CD14-positive monocyte (primary cell): Measurements from ENCODE around the gene PLEKHG4. TPM values are rescaled to one million over a fixed set of nuclear protein-coding genes. Genes with fewer than 3 reads are reported as not detected.

Experiments
- DNase-seq, 3 donors: peaks; one replicate each; pipeline ENCODE4 v3.0.0-alpha.2; 2011 to 2022
- H2AFZ ChIP-seq: 2 replicates; pipeline ENCODE4 v1.6.0; 2012; ENCODE audit warnings: mild to moderate bottlenecking, low read depth, low read length, inconsistent platforms; ENCODE audit not compliant: insufficient read depth, poor library complexity, severe bottlenecking
- H3K27ac ChIP-seq, 2 donors: 1 replicate in 1 of 2; 2 replicates in 1 of 2; pipeline ENCODE4 v1.5.1; 2012 to 2013; ENCODE audit warnings: low read length in 2 of 2, control low read depth in 1 of 2, inconsistent platforms in 1 of 2, low read depth in 1 of 2, mild to moderate bottlenecking in 1 of 2
- H3K27me3 ChIP-seq, 2 donors: one replicate each; pipeline versions ENCODE4 v1.6.0 to v1.6.1; 2011 to 2013; ENCODE audit warnings: low read length in 2 of 2; ENCODE audit not compliant: control insufficient read depth in 2 of 2, insufficient read depth in 2 of 2
- H3K36me3 ChIP-seq, 2 donors: replicated peaks in 1 of 2; 1 replicate in 1 of 2; 2 replicates in 1 of 2; pipeline versions ENCODE4 v1.5.1 to v1.6.1; 2012 to 2013; ENCODE audit warnings: low read length in 2 of 2, control low read depth in 1 of 2, inconsistent platforms in 1 of 2, mild to moderate bottlenecking in 1 of 2; ENCODE audit not compliant: insufficient read depth in 2 of 2, control insufficient read depth in 1 of 2
- H3K4me1 ChIP-seq, 2 donors: 1 replicate in 1 of 2; 2 replicates in 1 of 2; pipeline versions ENCODE4 v1.5.1 to v1.6.1; 2012 to 2013; ENCODE audit warnings: low read length in 2 of 2, control low read depth in 1 of 2, inconsistent platforms in 1 of 2, mild to moderate bottlenecking in 1 of 2, moderate library complexity in 1 of 2; ENCODE audit not compliant: insufficient read depth in 2 of 2, control insufficient read depth in 1 of 2
- H3K4me2 ChIP-seq: replicated peaks from 2 replicates; pipeline ENCODE3; 2012; ENCODE audit warnings: low read length, moderate library complexity, mild to moderate bottlenecking; ENCODE audit not compliant: poor library complexity, severe bottlenecking; ENCODE audit errors: extremely low read depth
- H3K4me3 ChIP-seq, 3 experiments: fragments of 200-600 bp in 1 of 3; sonication (generic) in 1 of 3; replicated peaks in 1 of 3; 1 replicate in 2 of 3; 2 replicates in 1 of 3; pipeline ENCODE4 v1.5.1; 2011 to 2013; ENCODE audit warnings: low read length in 3 of 3, mild to moderate bottlenecking in 3 of 3, control low read depth in 2 of 3, low read depth in 2 of 3, inconsistent platforms in 1 of 3, moderate library complexity in 1 of 3
- H3K79me2 ChIP-seq: 2 replicates; pipeline ENCODE4 v1.6.0; 2012; ENCODE audit warnings: mild to moderate bottlenecking, control low read depth, inconsistent platforms, low read length, moderate library complexity; ENCODE audit not compliant: insufficient read depth
- H3K9ac ChIP-seq: 2 replicates; pipeline ENCODE4 v1.6.0; 2017; ENCODE audit warnings: low read length, mild to moderate bottlenecking; ENCODE audit not compliant: insufficient read depth, poor library complexity, severe bottlenecking
- H3K9me3 ChIP-seq, 2 donors: replicated peaks in 1 of 2; 1 replicate in 1 of 2; 2 replicates in 1 of 2; pipeline versions ENCODE4 v1.5.1 to v1.6.1; 2012 to 2013; ENCODE audit warnings: low read length in 2 of 2, control low read depth in 1 of 2; ENCODE audit not compliant: control insufficient read depth in 1 of 2, insufficient read depth in 1 of 2
- H4K20me1 ChIP-seq: 2 replicates; pipeline ENCODE4 v1.6.0; 2012; ENCODE audit warnings: mild to moderate bottlenecking, low read length, control low read depth, moderate library complexity; ENCODE audit not compliant: insufficient read depth
- H3K27ac Mint-ChIP-seq, 7 donors: one replicate each; pipeline ENCODE4 v1.8.0; 2020; ENCODE audit warnings: mild to moderate bottlenecking in 7 of 7, mixed read lengths in 7 of 7, moderate library complexity in 6 of 7, inconsistent platforms in 2 of 7
- H3K27me3 Mint-ChIP-seq, 3 donors: one replicate each; pipeline ENCODE4 v1.8.0; 2021 to 2022; ENCODE audit warnings: low read depth in 3 of 3, mild to moderate bottlenecking in 3 of 3, mixed read lengths in 3 of 3, moderate library complexity in 3 of 3, inconsistent platforms in 1 of 3
- H3K36me3 Mint-ChIP-seq, 2 donors: one replicate each; pipeline ENCODE4 v1.8.0; 2020; ENCODE audit warnings: mixed read lengths in 2 of 2, inconsistent platforms in 1 of 2, mild to moderate bottlenecking in 1 of 2
- H3K4me1 Mint-ChIP-seq: one replicate; pipeline ENCODE4 v1.8.0; 2020; ENCODE audit warnings: mild to moderate bottlenecking, mixed read lengths
- H3K4me3 Mint-ChIP-seq, 2 donors: one replicate each; pipeline ENCODE4 v1.8.0; 2020; ENCODE audit warnings: mild to moderate bottlenecking in 2 of 2, mixed read lengths in 2 of 2, moderate library complexity in 1 of 2
- H3K9me3 Mint-ChIP-seq, 7 donors: one replicate each; pipeline ENCODE4 v1.8.0; 2020 to 2022; ENCODE audit warnings: mixed read lengths in 7 of 7, mild to moderate bottlenecking in 6 of 7, moderate library complexity in 6 of 7, inconsistent platforms in 2 of 7
- WGBS: methylation state at CpG from one replicate; pipeline ENCODE4 v1.1.5; 2013; ENCODE audit warnings: missing lambda C conversion rate; ENCODE audit not compliant: insufficient coverage; 5-methylcytosine and 5-hydroxymethylcytosine counted together
- intact Hi-C, 2 donors: fragments of 100-400 bp; cut with micrococcal nuclease; formaldehyde crosslinking; loops; one replicate each; pipeline versions ENCODE4 v1.15.0 to v1.15.1; 2023
- polyA plus RNA-seq, 3 donors: library from polyadenylated mRNA; depleted of rRNA in 1 of 3; unstranded in 2 of 3; stranded (reverse) in 1 of 3; fragments of 300-500 nt in 2 of 3; fragments of >200 nt in 1 of 3; fragmentation: Illumina TruSeq in 2 of 3; gene quantifications; 1 replicate in 2 of 3; 2 replicates in 1 of 3; pipeline ENCODE4 v1.2.3, GENCODE V29; 2012 to 2021
- TF ChIP-seq, protein P1 (sequence below): fragments of 200-600 bp; IDR thresholded peaks from one replicate; pipeline ENCODE4 v1.8.0; 2022; ENCODE audit warnings: antibody characterized with exemption, mild to moderate bottlenecking

Gene PLEKHG4
- polyA plus RNA-seq, 3 donors: 0.79 to 3.2 (median 3.0) TPM

DNA sequence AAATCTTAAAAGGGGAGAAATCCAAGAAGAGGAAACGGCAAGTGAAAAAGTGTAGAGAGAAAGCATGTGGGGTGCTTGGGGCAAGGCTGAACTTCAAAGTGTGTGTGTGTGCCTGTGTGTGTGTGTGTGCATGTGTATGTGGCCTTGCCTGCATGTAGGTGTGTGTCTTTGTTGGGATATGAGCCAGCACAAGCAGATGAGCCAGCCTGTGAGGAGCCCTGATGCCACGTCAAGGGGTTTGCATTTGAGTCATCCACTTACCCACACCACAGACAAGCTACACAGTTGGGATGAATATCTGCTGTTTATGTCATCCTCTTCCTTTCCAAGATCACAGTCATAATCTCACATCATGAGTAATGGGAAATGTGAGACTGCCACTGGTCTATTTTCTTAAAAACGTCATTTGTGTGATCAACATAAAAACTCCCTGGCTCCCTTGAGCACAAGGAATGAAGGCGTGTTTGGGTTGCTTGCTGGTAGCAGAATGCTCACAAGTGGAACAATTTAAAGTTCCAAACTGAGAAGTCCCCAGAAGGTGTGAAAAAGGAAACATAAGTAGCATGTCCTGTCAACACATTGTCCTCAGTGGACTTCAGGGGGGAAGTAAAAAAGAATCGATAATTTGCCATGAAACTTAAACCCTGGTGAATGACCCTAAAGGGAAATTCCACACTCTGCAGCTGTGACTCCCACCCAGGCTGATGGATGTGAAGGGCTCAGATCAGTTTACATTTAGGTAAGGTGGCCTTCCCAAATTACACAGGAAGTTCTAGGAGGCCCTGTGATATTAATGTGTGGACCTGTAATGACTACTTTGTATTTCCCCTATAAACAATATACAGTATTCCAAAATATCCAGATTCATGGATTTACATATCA lies 32.5 kb downstream of the PLEKHG4 start:
- no peak overlapping the region for H2AFZ ChIP-seq
- no peaks in the 10 kb centered on the region for H3K36me3 Mint-ChIP-seq
- H3K36me3 ChIP-seq: no peaks in the 10 kb centered on the region
- H3K27me3 Mint-ChIP-seq: peaks cover 0 to 3% (median 3%) of the 10 kb centered on the region in 3 donors
- TF ChIP-seq, protein P1, sequence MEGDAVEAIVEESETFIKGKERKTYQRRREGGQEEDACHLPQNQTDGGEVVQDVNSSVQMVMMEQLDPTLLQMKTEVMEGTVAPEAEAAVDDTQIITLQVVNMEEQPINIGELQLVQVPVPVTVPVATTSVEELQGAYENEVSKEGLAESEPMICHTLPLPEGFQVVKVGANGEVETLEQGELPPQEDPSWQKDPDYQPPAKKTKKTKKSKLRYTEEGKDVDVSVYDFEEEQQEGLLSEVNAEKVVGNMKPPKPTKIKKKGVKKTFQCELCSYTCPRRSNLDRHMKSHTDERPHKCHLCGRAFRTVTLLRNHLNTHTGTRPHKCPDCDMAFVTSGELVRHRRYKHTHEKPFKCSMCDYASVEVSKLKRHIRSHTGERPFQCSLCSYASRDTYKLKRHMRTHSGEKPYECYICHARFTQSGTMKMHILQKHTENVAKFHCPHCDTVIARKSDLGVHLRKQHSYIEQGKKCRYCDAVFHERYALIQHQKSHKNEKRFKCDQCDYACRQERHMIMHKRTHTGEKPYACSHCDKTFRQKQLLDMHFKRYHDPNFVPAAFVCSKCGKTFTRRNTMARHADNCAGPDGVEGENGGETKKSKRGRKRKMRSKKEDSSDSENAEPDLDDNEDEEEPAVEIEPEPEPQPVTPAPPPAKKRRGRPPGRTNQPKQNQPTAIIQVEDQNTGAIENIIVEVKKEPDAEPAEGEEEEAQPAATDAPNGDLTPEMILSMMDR: no peak
- no peak overlapping the region for H3K4me2 ChIP-seq
- no peaks in the 10 kb centered on the region for H3K9me3 ChIP-seq
- intact Hi-C loops: no loop called here
- no peaks in the 10 kb centered on the region for H3K9me3 Mint-ChIP-seq
- peaks cover 17% of the 10 kb centered on the region for H3K4me1 Mint-ChIP-seq
- DNase-seq: peak in 1 of 3 donors; percentile 21
- H3K27ac Mint-ChIP-seq: no peak overlapping the region
- H3K27ac ChIP-seq: no peak overlapping the region
- H3K27me3 ChIP-seq: no peaks in the 10 kb centered on the region
- H3K9ac ChIP-seq: no peak overlapping the region
- H3K79me2 ChIP-seq: no peaks in the 10 kb centered on the region
- peaks cover 14 to 15% of the 10 kb centered on the region in 2 donors for H3K4me1 ChIP-seq
- no peaks in the 10 kb centered on the region for H4K20me1 ChIP-seq
- 100% methylated on average over 2 of the region's 5 CpGs for WGBS
- H3K4me3 ChIP-seq: no peak overlapping the region
- H3K4me3 Mint-ChIP-seq: no peak overlapping the region

DNA sequence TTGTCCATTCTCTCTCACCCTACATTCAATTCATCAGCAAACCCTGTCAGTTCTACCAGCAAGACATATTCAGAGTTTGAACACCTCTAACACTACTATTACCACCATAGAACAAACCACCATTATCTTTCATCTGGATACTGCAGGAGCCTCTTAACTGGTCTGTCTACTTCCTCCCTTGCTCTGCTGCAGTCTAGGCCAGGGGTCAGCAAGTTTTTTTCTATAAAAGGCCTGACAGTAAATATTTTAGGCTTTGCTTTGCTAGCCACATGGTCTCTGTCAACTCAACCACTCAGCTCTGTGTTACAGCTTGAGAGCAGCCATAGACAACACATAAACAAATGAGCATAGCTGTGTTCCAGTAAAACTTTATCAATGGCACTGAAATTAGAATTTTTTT lies 33.4 kb downstream of the PLEKHG4 start:
- Histone ChIP-seq H3K9ac (no peak overlapping the region), H2AFZ (no peak overlapping the region), H4K20me1 (no peaks in the 10 kb centered on the region), H3K4me1 (peaks cover 13 to 15% of the 10 kb centered on the region in 2 donors), H3K4me3 (no peak overlapping the region), H3K27me3 (no peaks in the 10 kb centered on the region), H3K9me3 (no peaks in the 10 kb centered on the region), H3K27ac (no peak overlapping the region), H3K79me2 (no peaks in the 10 kb centered on the region), H3K4me2 (no peak overlapping the region), H3K36me3 (no peaks in the 10 kb centered on the region)
- H3K4me1 Mint-ChIP-seq: peaks cover 17% of the 10 kb centered on the region
- H3K27ac Mint-ChIP-seq: no peak overlapping the region
- H3K4me3 Mint-ChIP-seq: no peak overlapping the region
- H3K36me3 Mint-ChIP-seq: no peaks in the 10 kb centered on the region
- no peaks in the 10 kb centered on the region for H3K9me3 Mint-ChIP-seq
- H3K27me3 Mint-ChIP-seq: peaks cover 0 to 6% (median 3%) of the 10 kb centered on the region in 3 donors
- TF ChIP-seq, protein P1: no peak
- DNase-seq: no peak
- intact Hi-C loops: no loop called here
